Globus pallidus (tissue), 1 donor: Measurements from ENCODE around the gene VPS37C.
"Not testable (repeated sequence)": the region's sequence is repeated elsewhere in the genome, so short reads cannot be mapped to it uniquely, and the experiment has no call there.

Source experiments
- DNase-seq: peaks from one replicate; pipeline ENCODE4 v3.0.0-alpha.2; 2015; ENCODE audit warnings: low spot score

The VPS37C gene

GRCh38 chr11:61117168-61117520 lies 44.1 kb downstream of the VPS37C start:
- no peak for DNase-seq

- DNase-seq, result no peak
Measured at GRCh38 chr11:61116426-61117167, 44.6 kb downstream of the VPS37C start.

- DNase-seq, result no peak
Measured at GRCh38 chr11:61115498-61116224, 45.6 kb downstream of the VPS37C start.

- DNase-seq, result no peak
Measured at GRCh38 chr11:61114913-61115312, 46.3 kb downstream of the VPS37C start.

- DNase-seq, result no peak
Measured at GRCh38 chr11:61113201-61113600, 48.0 kb downstream of the VPS37C start.

- no peak for DNase-seq
Measured at GRCh38 chr11:61112575-61112974, 48.7 kb downstream of the VPS37C start.

- DNase-seq, result no peak
Measured at GRCh38 chr11:61111786-61112517, 49.3 kb downstream of the VPS37C start.

GRCh38 chr11:61111050-61111435 lies 50.2 kb downstream of the VPS37C start:
- DNase-seq, result no peak

GRCh38 chr11:61110255-61111049 lies 50.8 kb downstream of the VPS37C start:
- DNase-seq, result no peak

GRCh38 chr11:61109671-61110070 lies 51.6 kb downstream of the VPS37C start:
- no peak for DNase-seq

GRCh38 chr11:61108847-61109585 lies 52.2 kb downstream of the VPS37C start:
- DNase-seq, result no peak

GRCh38 chr11:61107888-61108287 lies 53.3 kb downstream of the VPS37C start:
- DNase-seq, result no peak

- no peak for DNase-seq
Measured at GRCh38 chr11:61106894-61107470, 54.2 kb downstream of the VPS37C start.

GRCh38 chr11:61106296-61106695 lies 54.9 kb downstream of the VPS37C start:
- no peak for DNase-seq

GRCh38 chr11:61104963-61105362 lies 56.3 kb downstream of the VPS37C start:
- DNase-seq, result no peak

GRCh38 chr11:61103851-61104423 lies 57.3 kb downstream of the VPS37C start:
- no peak for DNase-seq

- no peak for DNase-seq
Measured at GRCh38 chr11:61102667-61103571, 58.3 kb downstream of the VPS37C start.

GRCh38 chr11:61098778-61099177 lies 62.4 kb downstream of the VPS37C start:
- no peak for DNase-seq

GRCh38 chr11:61098261-61098660 lies 63.0 kb downstream of the VPS37C start:
- not testable (repeated sequence) for DNase-seq

- no peak for DNase-seq
Measured at GRCh38 chr11:61095021-61095420, 66.2 kb downstream of the VPS37C start.
